GM12891 (cell line): Measurements from ENCODE around the gene TMEM115.

Source experiments
- PAX5 ChIP-seq: IDR thresholded peaks from 2 replicates; pipeline ENCODE4 v1.6.1; 2011; ENCODE audit warnings: low read length, moderate library complexity, mild to moderate bottlenecking; ENCODE audit not compliant: insufficient read depth, severe bottlenecking
- POLR2A ChIP-seq: IDR thresholded peaks from 2 replicates; pipeline ENCODE4 v1.6.1; 2011; ENCODE audit warnings: low read depth, low read length, control low read depth
- POLR2AphosphoS5 ChIP-seq: IDR thresholded peaks from 2 replicates; pipeline ENCODE4 v1.6.1; 2011; ENCODE audit warnings: low read depth, low read length, control low read depth
- POU2F2 ChIP-seq: IDR thresholded peaks from 2 replicates; pipeline ENCODE4 v1.6.1; 2011; ENCODE audit warnings: low read depth, mild to moderate bottlenecking, control low read depth, low read length, moderate library complexity
- SPI1 ChIP-seq: IDR thresholded peaks from 2 replicates; pipeline ENCODE4 v1.6.1; 2011; ENCODE audit warnings: low read depth, low read length, control low read depth
- TAF1 ChIP-seq: IDR thresholded peaks from 2 replicates; pipeline ENCODE4 v1.6.1; 2011; ENCODE audit warnings: low read depth, low read length, control low read depth

- TF ChIP-seq POLR2A (no peak), TAF1 (no peak), POLR2AphosphoS5 (no peak), SPI1 (no peak), PAX5 (no peak), POU2F2 (no peak)
These were observed 19.2 kb downstream of the TMEM115 start for GRCh38 chr3:50340147-50340447.
